ENCODE measurements around the gene AHCYL2.

AHCYL2 gene

DNA sequence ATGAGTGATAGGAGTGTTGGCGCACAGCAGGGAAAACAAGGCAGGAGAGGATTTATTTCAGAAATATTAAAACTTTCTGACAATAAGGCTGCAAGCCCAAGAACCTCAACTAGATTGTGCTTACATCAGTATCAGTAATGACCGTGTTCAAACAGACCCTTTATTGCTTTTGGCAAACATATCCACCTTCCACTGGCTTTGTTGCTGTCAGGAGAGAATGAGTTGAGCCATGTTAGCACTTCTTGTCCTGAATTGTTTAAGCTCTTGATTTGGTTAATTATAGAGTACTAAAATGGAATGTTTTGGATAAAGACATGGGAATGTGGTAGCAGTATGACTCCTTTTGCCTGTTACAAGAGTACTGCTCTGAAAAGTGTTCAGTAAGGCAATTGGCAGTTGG is 3.8 kb downstream of the AHCYL2 start:
- TF ChIP-seq, protein P1, sequence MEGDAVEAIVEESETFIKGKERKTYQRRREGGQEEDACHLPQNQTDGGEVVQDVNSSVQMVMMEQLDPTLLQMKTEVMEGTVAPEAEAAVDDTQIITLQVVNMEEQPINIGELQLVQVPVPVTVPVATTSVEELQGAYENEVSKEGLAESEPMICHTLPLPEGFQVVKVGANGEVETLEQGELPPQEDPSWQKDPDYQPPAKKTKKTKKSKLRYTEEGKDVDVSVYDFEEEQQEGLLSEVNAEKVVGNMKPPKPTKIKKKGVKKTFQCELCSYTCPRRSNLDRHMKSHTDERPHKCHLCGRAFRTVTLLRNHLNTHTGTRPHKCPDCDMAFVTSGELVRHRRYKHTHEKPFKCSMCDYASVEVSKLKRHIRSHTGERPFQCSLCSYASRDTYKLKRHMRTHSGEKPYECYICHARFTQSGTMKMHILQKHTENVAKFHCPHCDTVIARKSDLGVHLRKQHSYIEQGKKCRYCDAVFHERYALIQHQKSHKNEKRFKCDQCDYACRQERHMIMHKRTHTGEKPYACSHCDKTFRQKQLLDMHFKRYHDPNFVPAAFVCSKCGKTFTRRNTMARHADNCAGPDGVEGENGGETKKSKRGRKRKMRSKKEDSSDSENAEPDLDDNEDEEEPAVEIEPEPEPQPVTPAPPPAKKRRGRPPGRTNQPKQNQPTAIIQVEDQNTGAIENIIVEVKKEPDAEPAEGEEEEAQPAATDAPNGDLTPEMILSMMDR (IDR thresholded peaks at IDR 0.05; ENCODE audit: low read depth, low read length): no peak
- DNase-seq (ENCODE audit: low read depth, low spot score): no peak
- in situ Hi-C loops (cut with HindIII; ENCODE audit: low sequenced_read_pairs): no loop called here
- no peak overlapping the region for H3K4me3 ChIP-seq (ENCODE audit: low read depth, low read length)

DNA sequence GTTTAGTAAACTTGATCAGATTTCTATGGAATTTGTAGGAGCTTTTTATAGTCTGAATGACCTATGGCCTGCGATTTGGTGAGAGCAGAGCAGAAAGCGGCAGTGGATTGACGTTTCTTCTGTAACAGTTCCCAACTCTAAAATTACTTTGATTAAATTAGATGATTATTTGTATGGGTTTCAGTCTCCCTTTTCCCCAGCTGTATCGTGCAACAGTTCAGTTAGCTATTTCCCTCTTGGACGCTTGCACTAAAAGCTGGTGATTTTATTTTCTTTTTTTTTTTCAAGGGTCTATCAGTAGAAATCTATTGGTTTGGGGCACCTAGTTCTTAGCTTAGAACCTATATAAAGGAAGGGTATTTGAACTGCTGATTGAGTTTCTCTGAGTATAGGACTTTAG is 6.8 kb downstream of the AHCYL2 start:
- H3K4me3 ChIP-seq (ENCODE audit: low read depth, low read length): no peak overlapping the region
- in situ Hi-C loops (cut with HindIII; ENCODE audit: low sequenced_read_pairs): no loop called here
- TF ChIP-seq, protein P1 (IDR thresholded peaks at IDR 0.05; ENCODE audit: low read depth, low read length): no peak
- no peak for DNase-seq (ENCODE audit: low read depth, low spot score)

DNA sequence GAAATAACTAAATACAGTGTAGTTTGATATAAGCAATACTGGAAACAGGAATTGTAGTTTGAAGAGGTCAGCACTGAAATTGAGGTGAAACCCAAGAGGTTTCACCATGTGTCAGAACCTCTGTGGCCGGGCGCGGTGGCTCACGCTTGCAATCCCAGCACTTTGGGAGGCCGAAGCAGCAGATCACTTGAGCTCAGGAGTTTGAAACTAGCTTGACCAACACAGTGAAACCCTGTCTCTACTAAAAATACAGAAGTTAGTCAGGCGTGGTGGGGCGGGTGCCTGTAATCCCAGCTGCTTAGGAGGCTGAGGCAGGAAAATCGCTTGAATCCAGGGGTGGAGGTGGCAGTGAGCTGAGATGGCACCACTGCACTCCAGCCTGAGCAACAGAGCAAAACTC is 13.7 kb downstream of the AHCYL2 start:
- no peak for DNase-seq (ENCODE audit: low read depth, low spot score)
- in situ Hi-C loops (cut with HindIII; ENCODE audit: low sequenced_read_pairs): no loop called here
- TF ChIP-seq, protein P1 (IDR thresholded peaks at IDR 0.05; ENCODE audit: low read depth, low read length): no peak

DNA sequence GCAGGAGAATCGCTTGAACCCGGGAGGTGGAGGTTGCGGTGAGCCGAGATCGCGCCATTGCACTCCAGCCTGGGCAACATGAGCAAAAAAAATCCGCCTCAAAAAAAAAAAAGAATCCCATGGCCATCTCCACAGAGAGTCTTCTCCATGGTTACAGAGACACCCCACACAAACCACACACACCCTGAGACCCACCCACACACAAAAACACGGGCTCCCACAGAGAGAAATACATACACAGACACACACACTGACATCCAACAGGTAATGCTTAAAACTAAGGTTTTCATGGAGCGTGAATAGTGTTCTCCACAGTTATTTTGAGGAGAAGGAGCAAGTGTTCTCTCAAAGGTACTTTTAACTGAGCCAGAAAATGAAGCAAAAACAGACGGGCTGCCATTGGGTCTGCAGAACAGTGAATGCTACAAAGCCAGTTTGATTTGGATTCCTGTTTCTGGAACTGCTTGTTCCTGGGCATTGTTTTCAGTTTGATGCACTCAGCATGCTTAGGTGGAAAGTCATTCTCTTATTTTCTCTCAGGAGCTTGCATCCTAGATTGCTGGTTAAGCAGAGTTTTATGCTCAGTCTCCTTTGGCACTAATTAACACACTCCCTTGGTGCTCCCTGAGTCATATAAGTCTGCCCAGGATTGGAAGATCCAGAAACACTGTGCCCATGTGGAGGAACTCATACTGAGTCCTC is 15.4 kb downstream of the AHCYL2 start:
- in situ Hi-C loops (cut with HindIII; ENCODE audit: low sequenced_read_pairs): no loop called here
- no peak overlapping the region for H3K4me3 ChIP-seq (ENCODE audit: low read depth, low read length)
- no peak for DNase-seq (ENCODE audit: low read depth, low spot score)
- TF ChIP-seq, protein P1 (IDR thresholded peaks at IDR 0.05; ENCODE audit: low read depth, low read length): no peak

More for the DNA sequence above, 13.7 kb downstream of the AHCYL2 start:
- no peak overlapping the region for H3K4me3 ChIP-seq (ENCODE audit: low read depth, low read length)

DNA sequence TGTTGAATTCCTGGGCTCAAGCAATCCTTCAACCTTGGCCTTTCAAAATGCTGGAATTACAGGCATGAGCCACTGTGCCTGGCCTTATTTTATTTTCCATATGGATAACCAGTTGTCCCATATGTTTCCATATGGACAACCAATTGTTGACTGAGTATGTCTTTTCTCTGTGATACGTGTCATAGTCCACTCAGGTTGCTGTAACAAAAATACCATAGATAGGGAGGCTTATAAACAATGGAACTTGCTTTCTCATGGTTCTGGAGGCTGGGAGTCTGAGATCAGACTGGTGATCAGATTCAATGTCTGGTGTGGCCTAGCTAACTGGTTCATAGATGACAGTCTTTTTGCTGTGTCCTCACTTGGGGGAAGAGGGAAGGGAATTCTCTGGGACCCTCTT is 19.4 kb downstream of the AHCYL2 start:
- in situ Hi-C loops (cut with HindIII; ENCODE audit: low sequenced_read_pairs): no loop called here

DNA sequence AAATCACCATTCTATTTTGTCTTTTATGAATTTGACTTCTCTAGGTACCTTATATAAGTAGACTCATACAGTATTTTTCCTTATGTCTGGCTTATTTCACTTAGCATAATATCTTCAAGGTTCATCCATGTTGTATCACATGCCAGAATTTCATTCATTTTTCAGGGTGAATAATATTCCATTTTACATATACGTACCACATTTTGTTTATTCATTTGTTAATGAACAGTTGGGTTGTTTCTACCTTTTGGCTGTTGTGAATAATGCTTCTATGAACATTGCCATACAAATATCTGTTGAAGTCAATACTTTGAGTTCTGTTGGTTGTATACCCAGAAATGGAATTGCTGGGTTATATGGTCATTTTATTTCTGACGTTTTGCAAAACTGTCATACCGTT is 20.7 kb downstream of the AHCYL2 start:
- DNase-seq (ENCODE audit: low read depth, low spot score): no peak
- TF ChIP-seq, protein P1 (IDR thresholded peaks at IDR 0.05; ENCODE audit: low read depth, low read length): no peak
- H3K4me3 ChIP-seq (ENCODE audit: low read depth, low read length): no peak overlapping the region
- in situ Hi-C loops (cut with HindIII; ENCODE audit: low sequenced_read_pairs): no loop called here

More for the DNA sequence above, 19.4 kb downstream of the AHCYL2 start:
- TF ChIP-seq, protein P1 (IDR thresholded peaks at IDR 0.05; ENCODE audit: low read depth, low read length): no peak
- DNase-seq (ENCODE audit: low read depth, low spot score): no peak
- no peak overlapping the region for H3K4me3 ChIP-seq (ENCODE audit: low read depth, low read length)
